Activated T-cell treated with anti-CD3 and anti-CD28 coated beads, Interleukin-2, amount 50 U/mL, for 4 hours (primary cell): Measurements from ENCODE around the gene HSD17B7. TPM values are rescaled to one million over a fixed set of nuclear protein-coding genes. Genes with fewer than 3 reads are reported as not detected.

Experiments used
- ATAC-seq, 2 donors: fragments of 200-7000 bp; cut with Tn5 transposase; one replicate each; pipeline ENCODE4 v1.10.0; 2021
- DNase-seq: peaks from one replicate; pipeline ENCODE4 v3.0.0-alpha.2; 2020
- H3K27me3 Mint-ChIP-seq: one replicate; pipeline ENCODE4 v1.8.0; 2021; ENCODE audit warnings: low read depth, mixed read lengths
- H3K36me3 Mint-ChIP-seq: one replicate; pipeline ENCODE4 v1.8.0; 2022; ENCODE audit warnings: mixed read lengths; ENCODE audit not compliant: insufficient read depth
- H3K4me1 Mint-ChIP-seq: one replicate; pipeline ENCODE4 v1.8.0; 2021; ENCODE audit warnings: low read depth, mixed read lengths
- H3K4me3 Mint-ChIP-seq: one replicate; pipeline ENCODE4 v1.8.0; 2021; ENCODE audit warnings: mild to moderate bottlenecking, moderate library complexity, mixed read lengths
- H3K9me3 Mint-ChIP-seq: one replicate; pipeline ENCODE4 v1.8.0; 2021; ENCODE audit warnings: mixed read lengths
- total RNA-seq, 3 donors: library from RNA; stranded (reverse); gene quantifications; one replicate each; pipeline ENCODE4 v1.2.1, GENCODE V29; 2021

Gene HSD17B7
- total RNA-seq, 3 donors from 2014 or later = 10.0 to 18.0 (median 10.8) TPM

GRCh38 chr1:162857850-162858249 is 67.3 kb downstream of the HSD17B7 start:
- no peaks in the 10 kb centered on the region for H3K36me3 Mint-ChIP-seq
- H3K27me3 Mint-ChIP-seq = peaks cover 12% of the 10 kb centered on the region
- H3K4me1 Mint-ChIP-seq = no peaks in the 10 kb centered on the region
- no peaks in the 10 kb centered on the region for H3K9me3 Mint-ChIP-seq
- no peak overlapping the region for H3K4me3 Mint-ChIP-seq
- DNase-seq = no peak
- ATAC-seq = no peak

DNA sequence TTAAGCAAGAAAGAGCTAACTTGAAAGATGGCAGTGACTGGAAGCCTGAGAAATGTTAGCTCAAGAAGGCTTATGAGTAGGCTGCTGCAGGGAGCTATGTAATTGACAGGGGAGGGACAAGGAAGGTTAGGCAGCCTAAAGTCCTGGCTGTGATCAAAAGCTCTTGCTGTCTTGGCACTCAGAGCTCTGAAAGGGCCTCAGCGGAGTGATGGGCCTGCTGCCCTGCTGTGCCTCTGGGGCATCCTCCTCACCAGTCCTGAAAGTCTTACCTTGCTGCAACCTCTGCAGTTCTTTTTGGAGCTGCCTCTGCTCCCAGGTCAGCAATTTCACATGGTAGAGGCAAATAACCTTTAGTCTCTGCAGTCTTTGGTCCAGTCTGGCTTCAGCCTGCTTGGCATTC is 68.7 kb downstream of the HSD17B7 start:
- ATAC-seq = no peak
- H3K4me3 Mint-ChIP-seq = no peak overlapping the region
- H3K27me3 Mint-ChIP-seq = peaks cover 17% of the 10 kb centered on the region
- no peaks in the 10 kb centered on the region for H3K4me1 Mint-ChIP-seq
- no peaks in the 10 kb centered on the region for H3K36me3 Mint-ChIP-seq
- no peaks in the 10 kb centered on the region for H3K9me3 Mint-ChIP-seq
- DNase-seq = no peak

DNA sequence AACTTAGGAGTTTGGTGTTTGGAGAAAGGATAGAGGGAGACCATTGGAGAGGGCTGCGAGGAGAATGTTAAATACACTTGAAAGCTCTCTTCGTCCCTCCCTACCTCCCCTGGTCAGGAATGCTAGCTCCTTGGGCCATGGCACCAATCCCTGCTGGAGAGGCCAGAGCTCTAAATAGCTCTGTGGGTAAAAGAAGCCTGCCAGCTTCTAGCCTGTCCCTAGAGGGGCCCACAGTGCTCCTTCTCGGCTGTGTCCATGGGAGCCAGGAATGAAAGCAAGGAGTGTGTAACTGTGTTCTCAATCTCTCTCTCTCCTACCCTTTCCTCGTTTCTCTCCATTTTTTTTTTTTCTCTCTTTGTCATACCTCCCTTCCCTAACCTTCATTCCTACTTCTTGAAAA is 70.6 kb downstream of the HSD17B7 start, which contains the start of gene CCDC190:
TSS of gene CCDC190 (minus strand) at position 75 of the 400 bp plus-strand sequence. CDS start 1,529 bp downstream, outside the sequence.
- Mint-ChIP-seq H3K36me3 (no peaks in the 10 kb centered on the region), H3K4me3 (no peak within 1 kb of the TSS), H3K4me1 (no peaks in the 10 kb centered on the region), H3K9me3 (no peaks in the 10 kb centered on the region), H3K27me3 (peaks cover 17% of the 10 kb centered on the region)
- no peak for DNase-seq
- no peak for ATAC-seq

GRCh38 chr1:162861625-162862024 is 71.1 kb downstream of the HSD17B7 start:
- Mint-ChIP-seq H3K4me3 (no peak overlapping the region), H3K36me3 (no peaks in the 10 kb centered on the region), H3K4me1 (no peaks in the 10 kb centered on the region), H3K9me3 (no peaks in the 10 kb centered on the region), H3K27me3 (peaks cover 17% of the 10 kb centered on the region)
- ATAC-seq = no peak
- no peak for DNase-seq

Other genes with a start within 250 kb of the HSD17B7 start
- gene UAP1, start 229.0 kb upstream of the HSD17B7 start, total RNA-seq = 10 to 100 TPM; 25.3 to 31.0 (median 27.7) TPM
- under 1 TPM; 0.29 to 0.84 (median 0.38) TPM for gene DDR2, start 158.2 kb upstream of the HSD17B7 start, total RNA-seq
- gene CCDC190, start 70.5 kb downstream of the HSD17B7 start, total RNA-seq = not detected